Activated T-cell treated with anti-CD3 and anti-CD28 coated beads, Interleukin-2, amount 50 U/mL, for 24 hours (primary cell): ENCODE results near the gene NCK1.

Source experiments
- DNase-seq: peaks from one replicate; pipeline ENCODE4 v3.0.0-alpha.2; 2020
- H3K27ac Mint-ChIP-seq: 2 replicates; pipeline ENCODE4 v1.8.0; 2020; ENCODE audit warnings: mild to moderate bottlenecking, mixed read lengths
- H3K27me3 Mint-ChIP-seq: 2 replicates; pipeline ENCODE4 v1.8.0; 2020; ENCODE audit warnings: mixed read lengths
- H3K36me3 Mint-ChIP-seq: 2 replicates; pipeline ENCODE4 v1.8.0; 2020; ENCODE audit warnings: low read depth, mixed read lengths
- H3K4me1 Mint-ChIP-seq: 2 replicates; pipeline ENCODE4 v1.8.0; 2020; ENCODE audit warnings: low read depth, mixed read lengths
- H3K4me3 Mint-ChIP-seq: 2 replicates; pipeline ENCODE4 v1.8.0; 2020; ENCODE audit warnings: mild to moderate bottlenecking, moderate library complexity, mixed read lengths
- H3K9me3 Mint-ChIP-seq: 2 replicates; pipeline ENCODE4 v1.8.0; 2020; ENCODE audit warnings: mixed read lengths

NCK1 gene

GRCh38 chr3:136989781-136990524 lies 127.9 kb downstream of the NCK1 start:
- Mint-ChIP-seq H3K9me3 (no peaks in the 10 kb centered on the region), H3K36me3 (no peaks in the 10 kb centered on the region), H3K4me3 (no peak overlapping the region), H3K4me1 (peaks cover 5% of the 10 kb centered on the region), H3K27me3 (no peaks in the 10 kb centered on the region), H3K27ac (no peak overlapping the region)
- DNase-seq = no peak

- Mint-ChIP-seq H3K9me3 (no peaks in the 10 kb centered on the region), H3K27me3 (no peaks in the 10 kb centered on the region), H3K27ac (no peak overlapping the region), H3K36me3 (no peaks in the 10 kb centered on the region), H3K4me1 (peaks cover 8% of the 10 kb centered on the region), H3K4me3 (no peak overlapping the region)
- DNase-seq = no peak
Observed at GRCh38 chr3:136990826-136991225, 128.8 kb downstream of the NCK1 start.

GRCh38 chr3:136992115-136992514 lies 130.1 kb downstream of the NCK1 start:
- peaks cover 8% of the 10 kb centered on the region for H3K4me1 Mint-ChIP-seq
- H3K27me3 Mint-ChIP-seq = no peaks in the 10 kb centered on the region
- no peak for DNase-seq
- no peak overlapping the region for H3K4me3 Mint-ChIP-seq
- H3K9me3 Mint-ChIP-seq = no peaks in the 10 kb centered on the region
- H3K27ac Mint-ChIP-seq = no peak overlapping the region
- no peaks in the 10 kb centered on the region for H3K36me3 Mint-ChIP-seq

GRCh38 chr3:136994772-136995516 lies 132.9 kb downstream of the NCK1 start:
- peak overlapping the region; percentile 62 for H3K27ac Mint-ChIP-seq
- H3K27me3 Mint-ChIP-seq = no peaks in the 10 kb centered on the region
- DNase-seq = no peak
- no peak overlapping the region for H3K4me3 Mint-ChIP-seq
- H3K36me3 Mint-ChIP-seq = no peaks in the 10 kb centered on the region
- peaks cover 8% of the 10 kb centered on the region for H3K4me1 Mint-ChIP-seq
- H3K9me3 Mint-ChIP-seq = no peaks in the 10 kb centered on the region

GRCh38 chr3:136995652-136996051 lies 133.6 kb downstream of the NCK1 start:
- Mint-ChIP-seq H3K4me1 (peaks cover 8% of the 10 kb centered on the region), H3K9me3 (no peaks in the 10 kb centered on the region), H3K27ac (no peak overlapping the region), H3K36me3 (no peaks in the 10 kb centered on the region), H3K27me3 (no peaks in the 10 kb centered on the region), H3K4me3 (no peak overlapping the region)
- no peak for DNase-seq
